LNCAP (cell line): ENCODE results near the gene SEMA4G.

Experiments
- CTCF ChIP-seq: fragments of 450-650 bp; IDR thresholded peaks from 2 replicates; pipeline ENCODE4 v1.5.1; 2017; ENCODE audit warnings: mild to moderate bottlenecking

The SEMA4G gene

GRCh38 chr10:100980711-100981110 is 11.4 kb downstream of the SEMA4G start:
- TF ChIP-seq CTCF, result no peak

- no peak for TF ChIP-seq CTCF
Observed at GRCh38 chr10:100981178-100981772, 12.0 kb downstream of the SEMA4G start.

GRCh38 chr10:100982916-100983830 is 13.9 kb downstream of the SEMA4G start:
- TF ChIP-seq CTCF, result no peak

GRCh38 chr10:100983868-100984671 is 14.8 kb downstream of the SEMA4G start:
- no peak for TF ChIP-seq CTCF

GRCh38 chr10:100984672-100985177 is 15.4 kb downstream of the SEMA4G start:
- no peak for TF ChIP-seq CTCF

GRCh38 chr10:100985336-100985735 is 16.0 kb downstream of the SEMA4G start:
- no peak for TF ChIP-seq CTCF

- no peak for TF ChIP-seq CTCF
Observed at GRCh38 chr10:100986623-100986951, 17.3 kb downstream of the SEMA4G start.
